ENCODE measurements around the gene CANT1. TPM values are rescaled to one million over a fixed set of nuclear protein-coding genes. Genes with fewer than 3 reads are reported as not detected.

The CANT1 gene
- total RNA-seq, 4 donors from 2014 or later: 56.9 to 125 (median 80.0) TPM

GRCh38 chr17:79007504-79008381, 1.8 kb downstream of the CANT1 start:
- H3K27me3 ChIP-seq: no peaks in the 10 kb centered on the region
- TF ChIP-seq POLR2A (IDR thresholded peaks at IDR 0.05) (peak in 1 of 2 donors; percentile 36), CTCF (IDR thresholded peaks at IDR 0.05) (no peak)
- H3K9me3 ChIP-seq: no peaks in the 10 kb centered on the region
- peak overlapping the region in 3 of 4 donors; percentile 86 to 99 (median 94) for H3K27ac ChIP-seq
- H3K36me3 ChIP-seq: no peaks in the 10 kb centered on the region
- DNase-seq: peak in 2 of 3 donors; percentile 61 to 69
- peaks cover 10 to 52% (median 17%) of the 10 kb centered on the region in 4 donors for H3K4me1 ChIP-seq
- peak overlapping the region in 3 of 4 donors; percentile 72 to 100 (median 96) for H3K4me3 ChIP-seq

DNA sequence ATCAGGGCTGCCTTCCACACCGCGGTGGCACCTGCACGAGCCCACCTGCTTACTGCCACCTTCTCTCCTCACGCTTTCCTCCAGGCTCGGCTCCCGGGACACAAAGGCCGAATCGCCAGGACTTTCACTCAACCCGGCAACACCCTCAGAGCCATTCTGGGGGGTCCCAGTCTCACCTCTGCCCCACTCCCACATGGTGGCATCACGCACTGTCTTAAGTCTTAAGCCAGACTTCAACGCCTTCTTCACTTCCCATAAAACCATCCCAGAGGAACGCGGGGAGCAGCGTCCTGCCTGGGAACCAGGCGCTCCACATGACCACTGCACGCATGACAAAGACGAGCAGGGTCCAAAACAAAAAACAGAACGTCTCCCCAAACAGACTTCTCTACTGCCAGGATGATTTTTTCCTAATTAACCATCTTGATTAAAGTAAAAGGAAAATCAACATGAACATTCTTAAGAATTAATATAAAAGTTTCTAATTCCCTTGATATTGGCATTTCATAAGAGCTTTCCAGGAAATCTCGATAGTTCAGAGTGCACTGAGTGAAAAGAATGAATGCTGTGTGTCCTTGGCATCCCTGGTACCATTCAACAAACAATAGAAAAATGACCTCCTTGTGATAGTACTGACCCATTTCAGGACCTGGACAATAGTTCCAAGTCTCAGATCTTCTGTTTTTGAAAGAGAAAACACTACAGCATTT, 2.6 kb downstream of the CANT1 start:
- TF ChIP-seq CTCF (IDR thresholded peaks at IDR 0.05) (no peak), POLR2A (IDR thresholded peaks at IDR 0.05) (no peak)
- Histone ChIP-seq H3K9me3 (no peaks in the 10 kb centered on the region), H3K27me3 (no peaks in the 10 kb centered on the region), H3K36me3 (no peaks in the 10 kb centered on the region), H3K4me3 (no peak overlapping the region), H3K4me1 (peaks cover 10 to 60% (median 17%) of the 10 kb centered on the region in 4 donors), H3K27ac (peak overlapping the region in 2 of 4 donors; percentile 87 to 99)
- peak in 1 of 3 donors; percentile 41 for DNase-seq

DNA sequence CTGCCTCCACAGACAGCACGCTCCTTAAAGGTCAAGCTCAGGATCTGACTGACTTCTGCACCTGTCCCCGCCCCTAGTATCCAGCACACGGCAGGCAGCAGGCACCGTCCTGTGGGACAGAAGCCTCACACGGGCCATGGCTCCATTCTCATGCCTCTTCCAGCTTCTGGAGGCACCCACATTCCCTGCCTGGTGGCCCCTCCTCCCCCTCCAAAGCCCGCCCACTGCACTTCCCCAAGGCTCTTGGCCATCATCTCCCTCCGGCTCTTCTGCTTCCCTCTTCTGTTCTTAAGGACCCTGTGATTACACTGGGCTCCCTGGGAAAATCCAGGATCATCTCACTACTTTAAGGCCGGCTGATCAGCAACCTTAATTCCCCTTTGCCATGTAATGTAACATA, 3.5 kb downstream of the CANT1 start:
- no peaks in the 10 kb centered on the region for H3K36me3 ChIP-seq
- H3K4me1 ChIP-seq: peaks cover 10 to 69% (median 17%) of the 10 kb centered on the region in 4 donors
- H3K27ac ChIP-seq: peak overlapping the region in 3 of 4 donors; percentile 76 to 87 (median 78)
- H3K27me3 ChIP-seq: no peaks in the 10 kb centered on the region
- TF ChIP-seq POLR2A (IDR thresholded peaks at IDR 0.05): no peak
- no peak for TF ChIP-seq CTCF (IDR thresholded peaks at IDR 0.05)
- DNase-seq: peak in 2 of 3 donors; percentile 46 to 63
- H3K4me3 ChIP-seq: peak overlapping the region in 1 of 4 donors; percentile 25
- no peaks in the 10 kb centered on the region for H3K9me3 ChIP-seq

- Histone ChIP-seq H3K4me1 (peaks cover 10 to 71% (median 17%) of the 10 kb centered on the region in 4 donors), H3K27ac (peak overlapping the region in 3 of 4 donors; percentile 76 to 87 (median 78)), H3K9me3 (no peaks in the 10 kb centered on the region), H3K4me3 (peak overlapping the region in 2 of 4 donors; percentile 25 to 36), H3K27me3 (no peaks in the 10 kb centered on the region), H3K36me3 (no peaks in the 10 kb centered on the region)
- TF ChIP-seq CTCF (IDR thresholded peaks at IDR 0.05): peak in 3 of 6 experiments; percentile 6 to 31 (median 11)
- peak; percentile 82 to 87 for TF ChIP-seq POLR2A (IDR thresholded peaks at IDR 0.05)
- peak in 2 of 3 donors; percentile 85 to 88 for DNase-seq
Measured at GRCh38 chr17:79005063-79005861, 4.3 kb downstream of the CANT1 start.
